Stimulated activated CD4-positive, alpha-beta T cell treated with anti-CD3 and anti-CD28 coated beads, TNF-alpha, amount 100 ng/mL, for 24 hours (primary cell): Measurements from ENCODE around the gene TECPR1.

ENCODE experiments used
- DNase-seq, 3 experiments: peaks; one replicate each; pipeline ENCODE4 v3.0.0-alpha.2; 2020; ENCODE audit warnings: low read depth in 3 of 3

The TECPR1 gene

GRCh38 chr7:98251601-98252424, at the start of gene TECPR1:
TSS of gene TECPR1 (minus strand) at chr7:98252232. CDS start at chr7:98246146, 6,086 bp downstream.
- peak; percentile 65 to 88 (median 74) for DNase-seq

- DNase-seq, result no peak
These were observed 48.8 kb upstream of the TECPR1 start for GRCh38 chr7:98300595-98301372.

GRCh38 chr7:98297626-98298286, 45.7 kb upstream of the TECPR1 start:
- no peak for DNase-seq

GRCh38 chr7:98296833-98297232, 44.8 kb upstream of the TECPR1 start:
- DNase-seq, result no peak

GRCh38 chr7:98295467-98296192, 43.6 kb upstream of the TECPR1 start:
- no peak for DNase-seq

- DNase-seq, result peak in 1 of 3 experiments; percentile 28
These were observed 42.9 kb upstream of the TECPR1 start for GRCh38 chr7:98294798-98295382.

- no peak for DNase-seq
These were observed 42.3 kb upstream of the TECPR1 start for GRCh38 chr7:98294326-98294725.

- no peak for DNase-seq
These were observed 41.7 kb upstream of the TECPR1 start for GRCh38 chr7:98293746-98294145.

GRCh38 chr7:98293265-98293664, 41.2 kb upstream of the TECPR1 start:
- DNase-seq, result no peak

- DNase-seq, result no peak
These were observed 39.7 kb upstream of the TECPR1 start for GRCh38 chr7:98291717-98292116.

GRCh38 chr7:98289333-98289875, 37.4 kb upstream of the TECPR1 start:
- no peak for DNase-seq

GRCh38 chr7:98288064-98288823, 36.2 kb upstream of the TECPR1 start:
- DNase-seq, result no peak

- DNase-seq, result no peak
These were observed 35.5 kb upstream of the TECPR1 start for GRCh38 chr7:98287486-98287959.

GRCh38 chr7:98286701-98287485, 34.9 kb upstream of the TECPR1 start:
- DNase-seq, result no peak

GRCh38 chr7:98286093-98286539, 34.1 kb upstream of the TECPR1 start:
- DNase-seq, result no peak

GRCh38 chr7:98285157-98286092, 33.4 kb upstream of the TECPR1 start:
- DNase-seq, result no peak

- no peak for DNase-seq
These were observed 32.5 kb upstream of the TECPR1 start for GRCh38 chr7:98284335-98285036.

GRCh38 chr7:98283887-98284222, 31.8 kb upstream of the TECPR1 start:
- no peak for DNase-seq
